HFFc6 (cell line): ENCODE results near the gene GBX1. TPM values are rescaled to one million over a fixed set of nuclear protein-coding genes. Genes with fewer than 3 reads are reported as not detected.

ENCODE experiments used
- DNase-seq: peaks from one replicate; pipeline ENCODE4 v3.0.0-alpha.2; 2018
- H3K27ac Mint-ChIP-seq: 2 replicates; pipeline ENCODE4 v1.8.0; 2020; ENCODE audit warnings: mild to moderate bottlenecking, mixed read lengths
- H3K27me3 Mint-ChIP-seq: 2 replicates; pipeline ENCODE4 v1.8.0; 2021; ENCODE audit warnings: mild to moderate bottlenecking, moderate library complexity, mixed read lengths; ENCODE audit not compliant: insufficient read depth
- H3K36me3 Mint-ChIP-seq: 2 replicates; pipeline ENCODE4 v1.8.0; 2021; ENCODE audit warnings: low read depth, mixed read lengths
- H3K4me1 Mint-ChIP-seq: 2 replicates; pipeline ENCODE4 v1.8.0; 2020; ENCODE audit warnings: low read depth, mixed read lengths
- H3K4me3 Mint-ChIP-seq: 2 replicates; pipeline ENCODE4 v1.8.0; 2020; ENCODE audit warnings: mild to moderate bottlenecking, moderate library complexity, mixed read lengths
- H3K9me3 Mint-ChIP-seq: 2 replicates; pipeline ENCODE4 v1.8.0; 2020; ENCODE audit warnings: mild to moderate bottlenecking, mixed read lengths
- long read RNA-seq: library from polyadenylated mRNA; unstranded; transcript quantifications from one replicate; pipeline ENCODE4 v2.0.0, GENCODE V29; 2019
- total RNA-seq, 6 experiments: library from RNA; stranded (reverse); fragmentation: NEBNext Ultra II Directional; extraction: Animal tissue kit (Norgen Biotek cat#: 25700); gene quantifications; 2 replicates in 1 of 6; 3 replicates in 5 of 6; pipeline ENCODE4 v1.2.3, GENCODE V29; 2021
- TF ChIP-seq, protein P1 (sequence below): fragments of 200-600 bp; sonication (generic); IDR thresholded peaks from 2 replicates; pipeline ENCODE4 v1.5.0; 2021; ENCODE audit warnings: antibody characterized with exemption, mild to moderate bottlenecking

Gene GBX1
- total RNA-seq: not detected
- long read RNA-seq: 0 reads

DNA sequence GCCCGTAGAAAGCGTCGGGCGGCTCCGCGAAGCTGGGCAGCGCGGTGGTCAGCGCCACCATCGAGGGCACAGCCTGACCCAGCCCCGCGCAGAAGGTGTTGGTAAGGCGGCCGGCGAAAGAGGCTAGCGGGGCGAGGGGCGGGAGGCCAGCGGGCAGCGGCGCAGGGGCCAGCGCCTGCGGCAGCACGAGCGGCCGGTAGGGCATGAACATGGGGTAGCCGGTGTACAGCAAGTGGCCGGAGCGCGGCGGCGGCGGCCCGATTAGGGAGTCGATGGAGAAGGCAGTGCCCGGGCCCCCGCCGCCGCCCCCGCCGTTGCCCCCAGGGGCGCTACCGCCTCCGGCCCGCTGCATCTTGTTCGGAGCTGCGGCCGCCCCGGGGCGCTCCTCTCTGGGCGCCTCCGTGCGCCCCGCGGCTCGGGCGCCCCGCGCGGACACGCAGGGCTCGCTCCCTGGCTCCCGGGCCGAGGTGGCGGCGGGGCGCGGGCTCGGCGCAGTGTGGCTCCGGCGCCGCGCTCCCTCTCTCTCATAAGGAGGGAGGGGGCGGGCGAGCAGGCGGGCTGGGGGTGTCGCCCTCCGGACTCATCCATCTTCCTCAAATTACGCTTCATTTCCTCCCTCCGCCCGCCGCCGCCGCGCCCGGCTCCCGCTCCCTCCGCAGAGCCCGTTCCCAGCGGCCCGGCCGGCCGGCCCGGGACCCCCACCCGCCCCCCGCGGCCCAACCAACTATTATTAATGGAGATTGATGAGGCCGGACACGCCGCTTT is at the start of gene GBX1:
GBX1 (minus strand) TSS at position 498 of the 765 bp plus-strand sequence; CDS start at position 352, 146 bp downstream.
- H3K9me3 Mint-ChIP-seq: no peaks in the 10 kb centered on the region
- DNase-seq: no peak
- H3K4me3 Mint-ChIP-seq: no peak within 1 kb of the TSS
- H3K36me3 Mint-ChIP-seq: no peaks in the 10 kb centered on the region
- H3K27me3 Mint-ChIP-seq: peaks cover 44% of the 10 kb centered on the region
- TF ChIP-seq, protein P1, sequence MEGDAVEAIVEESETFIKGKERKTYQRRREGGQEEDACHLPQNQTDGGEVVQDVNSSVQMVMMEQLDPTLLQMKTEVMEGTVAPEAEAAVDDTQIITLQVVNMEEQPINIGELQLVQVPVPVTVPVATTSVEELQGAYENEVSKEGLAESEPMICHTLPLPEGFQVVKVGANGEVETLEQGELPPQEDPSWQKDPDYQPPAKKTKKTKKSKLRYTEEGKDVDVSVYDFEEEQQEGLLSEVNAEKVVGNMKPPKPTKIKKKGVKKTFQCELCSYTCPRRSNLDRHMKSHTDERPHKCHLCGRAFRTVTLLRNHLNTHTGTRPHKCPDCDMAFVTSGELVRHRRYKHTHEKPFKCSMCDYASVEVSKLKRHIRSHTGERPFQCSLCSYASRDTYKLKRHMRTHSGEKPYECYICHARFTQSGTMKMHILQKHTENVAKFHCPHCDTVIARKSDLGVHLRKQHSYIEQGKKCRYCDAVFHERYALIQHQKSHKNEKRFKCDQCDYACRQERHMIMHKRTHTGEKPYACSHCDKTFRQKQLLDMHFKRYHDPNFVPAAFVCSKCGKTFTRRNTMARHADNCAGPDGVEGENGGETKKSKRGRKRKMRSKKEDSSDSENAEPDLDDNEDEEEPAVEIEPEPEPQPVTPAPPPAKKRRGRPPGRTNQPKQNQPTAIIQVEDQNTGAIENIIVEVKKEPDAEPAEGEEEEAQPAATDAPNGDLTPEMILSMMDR: no peak
- peaks cover 10% of the 10 kb centered on the region for H3K4me1 Mint-ChIP-seq
- no peak within 1 kb of the TSS for H3K27ac Mint-ChIP-seq

DNA sequence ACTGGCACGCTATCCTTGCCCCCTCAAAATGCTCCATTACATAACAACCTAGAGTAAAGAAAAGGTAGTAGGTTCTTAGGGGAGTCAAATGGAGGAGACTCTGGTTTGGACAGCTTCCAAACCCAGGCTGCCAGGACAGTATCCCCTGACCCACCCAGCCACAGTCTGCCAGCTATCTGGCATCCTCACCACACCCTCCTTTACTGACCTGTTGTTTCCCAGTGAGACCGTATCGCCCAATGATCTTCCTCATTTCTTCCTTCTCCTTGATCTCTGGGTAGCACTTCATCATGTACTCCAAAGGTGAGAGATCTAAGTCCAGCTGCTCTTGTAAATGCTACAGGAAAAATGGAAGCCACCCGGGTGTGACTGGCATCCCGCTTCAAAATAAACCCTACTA is 47.9 kb upstream of the GBX1 start:
- DNase-seq: no peak
- TF ChIP-seq, protein P1: no peak
- Mint-ChIP-seq H3K4me1 (no peaks in the 10 kb centered on the region), H3K27me3 (peaks cover 6% of the 10 kb centered on the region), H3K9me3 (no peaks in the 10 kb centered on the region), H3K4me3 (no peak overlapping the region), H3K36me3 (peaks cover 37% of the 10 kb centered on the region), H3K27ac (no peak overlapping the region)

DNA sequence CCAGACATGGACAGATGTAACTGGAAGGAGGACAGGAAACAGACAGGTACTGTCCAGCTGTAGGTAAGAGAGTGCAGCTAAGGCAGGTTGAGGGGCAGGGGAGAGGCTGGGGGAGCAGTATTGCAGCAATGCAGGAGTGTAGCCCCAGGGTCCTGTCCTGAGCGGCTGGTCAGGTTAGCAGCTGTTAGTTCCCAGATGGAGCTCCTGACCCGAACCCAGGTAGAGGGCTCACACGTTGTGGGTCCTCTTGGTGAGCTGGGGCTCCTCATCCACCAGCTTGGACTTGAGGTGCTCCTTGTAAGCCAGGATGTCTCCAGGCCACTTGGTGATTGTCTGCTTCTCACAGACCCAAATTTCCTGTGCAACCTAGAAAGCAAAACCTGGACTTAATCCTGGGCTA is 46.3 kb upstream of the GBX1 start:
- Mint-ChIP-seq H3K4me1 (no peaks in the 10 kb centered on the region), H3K4me3 (no peak overlapping the region), H3K9me3 (no peaks in the 10 kb centered on the region), H3K27ac (no peak overlapping the region), H3K36me3 (peaks cover 31% of the 10 kb centered on the region), H3K27me3 (peaks cover 13% of the 10 kb centered on the region)
- TF ChIP-seq, protein P1: no peak
- DNase-seq: no peak

DNA sequence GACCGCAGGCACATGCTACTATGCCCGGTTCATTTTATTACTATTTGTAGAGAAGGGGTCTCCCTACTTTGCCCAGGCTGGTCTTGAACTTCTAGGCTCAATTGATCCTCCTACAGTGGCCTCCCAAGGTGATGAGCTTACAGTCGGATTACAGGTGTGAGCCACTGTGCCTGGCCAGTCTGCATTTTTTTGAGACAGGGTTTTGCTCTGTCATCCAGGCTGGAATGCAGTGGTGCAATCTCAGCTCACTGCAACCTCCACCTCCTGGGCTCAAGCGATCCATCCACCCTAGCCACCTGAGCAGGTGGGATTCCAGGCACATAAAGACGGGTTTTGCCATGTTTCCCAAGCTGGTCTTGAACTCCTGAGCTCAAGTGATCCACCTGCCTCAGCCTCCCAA is 45.1 kb upstream of the GBX1 start:
- TF ChIP-seq, protein P1: no peak
- Mint-ChIP-seq H3K4me1 (no peaks in the 10 kb centered on the region), H3K27me3 (peaks cover 13% of the 10 kb centered on the region), H3K27ac (no peak overlapping the region), H3K4me3 (no peak overlapping the region), H3K9me3 (no peaks in the 10 kb centered on the region), H3K36me3 (peaks cover 19% of the 10 kb centered on the region)
- no peak for DNase-seq

DNA sequence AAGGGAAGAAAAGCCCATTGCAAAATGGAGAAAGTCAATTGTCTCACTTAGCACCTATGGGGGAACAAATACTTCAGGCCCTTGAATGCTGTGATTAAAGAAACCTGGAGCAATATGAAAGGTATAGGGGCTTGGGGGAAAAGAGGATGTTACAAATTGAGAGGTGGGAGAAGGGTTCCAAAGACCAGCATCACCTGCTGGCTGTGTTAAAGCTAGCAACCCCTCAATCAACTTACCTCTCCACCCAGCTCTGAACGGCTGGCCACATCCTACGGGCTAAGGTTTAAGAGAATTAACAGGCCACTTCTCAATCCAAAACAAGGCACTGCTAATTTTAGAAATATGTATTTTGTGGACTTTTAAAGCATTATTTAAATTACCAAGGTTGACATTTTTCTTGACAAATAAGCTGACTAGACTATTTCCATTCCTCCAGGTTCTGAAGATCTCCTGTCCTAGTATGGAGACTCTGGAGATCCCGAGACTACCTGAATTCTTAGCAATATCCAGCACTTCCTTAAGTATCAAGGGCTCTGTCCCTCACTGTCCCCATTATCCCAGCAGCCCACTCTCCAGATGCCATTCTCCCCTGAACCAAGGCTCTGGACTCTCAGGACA is 43.8 kb upstream of the GBX1 start:
- no peak for DNase-seq
- Mint-ChIP-seq H3K36me3 (peaks cover 19% of the 10 kb centered on the region), H3K9me3 (no peaks in the 10 kb centered on the region), H3K4me1 (no peaks in the 10 kb centered on the region), H3K27me3 (peaks cover 13% of the 10 kb centered on the region), H3K27ac (no peak overlapping the region), H3K4me3 (no peak overlapping the region)
- TF ChIP-seq, protein P1: no peak
